ENCODE data around the gene NAB2. TPM values are rescaled to one million over a fixed set of nuclear protein-coding genes. Genes with fewer than 3 reads are reported as not detected.

The NAB2 gene
- total and polyA plus RNA-seq, 2 donors (not counting 3 experiments of a cell fraction or from before 2014, with no cell fraction given) = 14.6 to 15.9 TPM

- peaks cover 4 to 40% of the 10 kb centered on the region in 2 experiments for H3K36me3 ChIP-seq (ENCODE audit: control insufficient read depth in 2 of 2, extremely low read depth in 1 of 2, insufficient read depth in 2 of 2, low read length in 2 of 2)
- no peaks in the 10 kb centered on the region for H3K9me3 ChIP-seq (replicated peaks; ENCODE audit: control insufficient read depth, insufficient read depth, low read length)
- TF ChIP-seq MYC (IDR thresholded peaks at IDR 0.05; ENCODE audit: low read depth, low read length) (no peak), POLR2A (IDR thresholded peaks at IDR 0.05; ENCODE audit: low read depth, low read length) (no peak)
- no peaks in the 10 kb centered on the region for H3K27me3 ChIP-seq (ENCODE audit: control insufficient read depth in 2 of 2, insufficient read depth in 2 of 2, low read length in 2 of 2)
- H3K4me1 ChIP-seq (ENCODE audit: control insufficient read depth, extremely low read depth, insufficient read depth, low read length) = peaks cover 4% of the 10 kb centered on the region
- H3K4me2 ChIP-seq (ENCODE audit: insufficient read depth, low read length) = no peak overlapping the region
- H2AFZ ChIP-seq (ENCODE audit: low read depth, low read length) = no peak overlapping the region
- DNase-seq (ENCODE audit: low read depth, low spot score) (no peak), FAIRE-seq (no peak)
- intact Hi-C loops (cut with micrococcal nuclease) (no loop called here), dilution Hi-C loops (cut with MboI; ENCODE audit: extremely low pct_ligation_motif_present, low sequenced_read_pairs) (no loop called here)
- H4K20me1 ChIP-seq (replicated peaks; ENCODE audit: control insufficient read depth, extremely low read depth, insufficient read depth, low read length) = no peaks in the 10 kb centered on the region
- no peaks in the 10 kb centered on the region for H3K79me2 ChIP-seq (ENCODE audit: control insufficient read depth, insufficient read depth, low read length)
- H3K4me3 ChIP-seq (replicated peaks in 1 of 3; ENCODE audit: insufficient read depth in 1 of 3, low read depth in 1 of 3, low read length in 3 of 3) = no peak overlapping the region
- H3K27ac ChIP-seq (ENCODE audit: insufficient read depth, low read depth, low read length) = no peak overlapping the region
- H3K9ac ChIP-seq (replicated peaks; ENCODE audit: extremely low read depth, insufficient read depth, low read length) = no peak overlapping the region
- ChIA-PET CTCF (interaction anchor here (3.5 to 14.4 kb wide), 2 partner anchors 12 to 30 kb away, joined by 15 to 158 read pairs; partner anchors contain the start of gene STAT6), POLR2A (interaction anchor here (2.2 kb wide), 1 partner anchor 12 kb away, joined by 9 read pairs; the partner anchor contains the start of gene STAT6)
- H3K9me1 ChIP-seq (replicated peaks; ENCODE audit: control insufficient read depth, extremely low read depth, insufficient read depth, low read length) = no peaks in the 10 kb centered on the region
- TSS peak; percentile 0 for BruUV-seq (replicated peaks)
These were observed 10.3 kb downstream of the NAB2 start for GRCh38 chr12:57099047-57099714.

GRCh38 chr12:57099766-57100165 lies 10.9 kb downstream of the NAB2 start:
- no peak overlapping the region for H3K4me3 ChIP-seq (replicated peaks in 1 of 3; ENCODE audit: insufficient read depth in 1 of 3, low read depth in 1 of 3, low read length in 3 of 3)
- FAIRE-seq (no peak), DNase-seq (ENCODE audit: low read depth, low spot score) (no peak)
- ChIA-PET POLR2A (no interaction called here), CTCF (interaction anchor here (3.5 to 14.4 kb wide), 2 partner anchors 11 to 31 kb away, joined by 15 to 158 read pairs; partner anchors contain the start of gene STAT6)
- no peak overlapping the region for H3K9ac ChIP-seq (replicated peaks; ENCODE audit: extremely low read depth, insufficient read depth, low read length)
- TF ChIP-seq MAX (IDR thresholded peaks at IDR 0.05; ENCODE audit: insufficient read depth, insufficient read length) (no peak), POLR2AphosphoS5 (IDR thresholded peaks at IDR 0.05; ENCODE audit: insufficient read depth, low read depth, low read length) (no peak), MYC (IDR thresholded peaks at IDR 0.05; ENCODE audit: low read depth, low read length) (no peak), FOS (IDR thresholded peaks at IDR 0.05; ENCODE audit: borderline replicate concordance, insufficient read depth, low read length) (no peak)
- no peaks in the 10 kb centered on the region for H3K27me3 ChIP-seq (ENCODE audit: control insufficient read depth in 2 of 2, insufficient read depth in 2 of 2, low read length in 2 of 2)
- H2AFZ ChIP-seq (ENCODE audit: low read depth, low read length) = no peak overlapping the region
- no peaks in the 10 kb centered on the region for H3K9me1 ChIP-seq (replicated peaks; ENCODE audit: control insufficient read depth, extremely low read depth, insufficient read depth, low read length)
- intact Hi-C loops (cut with micrococcal nuclease) (no loop called here), dilution Hi-C loops (cut with MboI; ENCODE audit: extremely low pct_ligation_motif_present, low sequenced_read_pairs) (no loop called here)
- H3K9me3 ChIP-seq (replicated peaks; ENCODE audit: control insufficient read depth, insufficient read depth, low read length) = no peaks in the 10 kb centered on the region
- no peak overlapping the region for H3K27ac ChIP-seq (ENCODE audit: insufficient read depth, low read depth, low read length)
- H3K4me1 ChIP-seq (ENCODE audit: control insufficient read depth, extremely low read depth, insufficient read depth, low read length) = peaks cover 4% of the 10 kb centered on the region
- no peaks in the 10 kb centered on the region for H4K20me1 ChIP-seq (replicated peaks; ENCODE audit: control insufficient read depth, extremely low read depth, insufficient read depth, low read length)
- peaks cover 4 to 40% of the 10 kb centered on the region in 2 experiments for H3K36me3 ChIP-seq (ENCODE audit: control insufficient read depth in 2 of 2, extremely low read depth in 1 of 2, insufficient read depth in 2 of 2, low read length in 2 of 2)
- H3K4me2 ChIP-seq (ENCODE audit: insufficient read depth, low read length) = no peak overlapping the region
- BruUV-seq (replicated peaks) = no TSS peak
- no peaks in the 10 kb centered on the region for H3K79me2 ChIP-seq (ENCODE audit: control insufficient read depth, insufficient read depth, low read length)

All from endothelial cell of umbilical vein (primary cell).